GM20000 (cell line): ENCODE measurements around the gene LYSET.
A peak's percentile ranks its signal among the peaks of the same experiment; 100 is the strongest.

Source experiments
- DNase-seq: peaks from one replicate; pipeline ENCODE4 v3.0.0; 2012; ENCODE audit warnings: low spot score
- CTCF ChIP-seq: IDR thresholded peaks from 2 replicates; pipeline ENCODE4 v1.5.1; 2012; ENCODE audit warnings: mild to moderate bottlenecking, control low read depth; ENCODE audit errors: extremely low read depth, missing control alignments

LYSET gene

GRCh38 chr14:93201155-93201704 lies 16.1 kb downstream of the LYSET start:
- no peak for TF ChIP-seq CTCF
- DNase-seq: no peak

- peak; percentile 5 for TF ChIP-seq CTCF
- peak; percentile 92 for DNase-seq
Measured at GRCh38 chr14:93206793-93207467, 21.8 kb downstream of the LYSET start, which contains the start of the genes GON7 and UBR7. TSS of gene GON7 (minus strand) at chr14:93207065. CDS start at chr14:93207037, 28 bp downstream. TSS of gene UBR7 (plus strand) at chr14:93207256. CDS start at chr14:93207292, 36 bp downstream.

- peak; percentile 23 for TF ChIP-seq CTCF
- DNase-seq: peak; percentile 64
Measured at GRCh38 chr14:93207468-93208308, 22.6 kb downstream of the LYSET start.

- peak; percentile 58 for DNase-seq
- no peak for TF ChIP-seq CTCF
Measured at GRCh38 chr14:93212432-93212831, 27.3 kb downstream of the LYSET start.

- TF ChIP-seq CTCF: no peak
- no peak for DNase-seq
Measured at GRCh38 chr14:93214598-93214997, 29.5 kb downstream of the LYSET start.

- TF ChIP-seq CTCF: peak; percentile 61
- peak; percentile 59 for DNase-seq
Measured at GRCh38 chr14:93219103-93219726, 34.1 kb downstream of the LYSET start.

GRCh38 chr14:93220509-93220908 lies 35.4 kb downstream of the LYSET start:
- no peak for TF ChIP-seq CTCF
- no peak for DNase-seq
